ENCODE results near the gene ADAMTS19. TPM values are rescaled to one million over a fixed set of nuclear protein-coding genes. Genes with fewer than 3 reads are reported as not detected.

Gene ADAMTS19
- total and polyA plus RNA-seq, 11 donors: 0.16 to 1.2 (median 0.53) TPM; not detected in 3

DNA sequence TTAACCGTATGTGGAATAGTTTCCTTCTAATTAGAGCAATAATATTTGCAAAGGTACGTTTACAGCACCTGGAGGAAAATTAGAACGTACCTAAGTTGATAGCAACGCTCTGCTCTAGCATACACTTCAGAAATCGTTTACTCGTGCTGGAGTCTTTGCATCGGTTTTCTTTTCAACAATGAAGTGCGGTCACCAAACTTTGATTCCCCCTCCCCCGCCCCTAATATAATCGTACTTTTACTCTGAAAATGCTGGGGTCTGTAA is 506 bp downstream of the ADAMTS19 start:
- Histone ChIP-seq H3K9me3 (no peaks in the 10 kb centered on the region), H3K4me3 (peak overlapping the region; percentile 34 to 63 (median 54)), H3K4me1 (peaks cover 0 to 22% (median 0%) of the 10 kb centered on the region in 12 donors), H3K36me3 (no peaks in the 10 kb centered on the region), H3K27ac (no peak overlapping the region), H3K27me3 (peaks cover 5 to 42% (median 13%) of the 10 kb centered on the region in 9 donors)
- WGBS, 4 donors: 0 to 1% (median 0%) methylated on average over 10 of the region's 10 CpGs
- intact Hi-C loops (cut with DNase I): loop anchor here in 1 of 10 donors (10.0 kb wide), 1 partner anchor 304 kb away; no protein-coding TSS in a partner anchor
- TF ChIP-seq POLR2A (IDR thresholded peaks at IDR 0.05): no peak
- TF ChIP-seq, protein P1, sequence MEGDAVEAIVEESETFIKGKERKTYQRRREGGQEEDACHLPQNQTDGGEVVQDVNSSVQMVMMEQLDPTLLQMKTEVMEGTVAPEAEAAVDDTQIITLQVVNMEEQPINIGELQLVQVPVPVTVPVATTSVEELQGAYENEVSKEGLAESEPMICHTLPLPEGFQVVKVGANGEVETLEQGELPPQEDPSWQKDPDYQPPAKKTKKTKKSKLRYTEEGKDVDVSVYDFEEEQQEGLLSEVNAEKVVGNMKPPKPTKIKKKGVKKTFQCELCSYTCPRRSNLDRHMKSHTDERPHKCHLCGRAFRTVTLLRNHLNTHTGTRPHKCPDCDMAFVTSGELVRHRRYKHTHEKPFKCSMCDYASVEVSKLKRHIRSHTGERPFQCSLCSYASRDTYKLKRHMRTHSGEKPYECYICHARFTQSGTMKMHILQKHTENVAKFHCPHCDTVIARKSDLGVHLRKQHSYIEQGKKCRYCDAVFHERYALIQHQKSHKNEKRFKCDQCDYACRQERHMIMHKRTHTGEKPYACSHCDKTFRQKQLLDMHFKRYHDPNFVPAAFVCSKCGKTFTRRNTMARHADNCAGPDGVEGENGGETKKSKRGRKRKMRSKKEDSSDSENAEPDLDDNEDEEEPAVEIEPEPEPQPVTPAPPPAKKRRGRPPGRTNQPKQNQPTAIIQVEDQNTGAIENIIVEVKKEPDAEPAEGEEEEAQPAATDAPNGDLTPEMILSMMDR (IDR thresholded peaks at IDR 0.05): no peak
- ATAC-seq: no peak
- DNase-seq: no peak

DNA sequence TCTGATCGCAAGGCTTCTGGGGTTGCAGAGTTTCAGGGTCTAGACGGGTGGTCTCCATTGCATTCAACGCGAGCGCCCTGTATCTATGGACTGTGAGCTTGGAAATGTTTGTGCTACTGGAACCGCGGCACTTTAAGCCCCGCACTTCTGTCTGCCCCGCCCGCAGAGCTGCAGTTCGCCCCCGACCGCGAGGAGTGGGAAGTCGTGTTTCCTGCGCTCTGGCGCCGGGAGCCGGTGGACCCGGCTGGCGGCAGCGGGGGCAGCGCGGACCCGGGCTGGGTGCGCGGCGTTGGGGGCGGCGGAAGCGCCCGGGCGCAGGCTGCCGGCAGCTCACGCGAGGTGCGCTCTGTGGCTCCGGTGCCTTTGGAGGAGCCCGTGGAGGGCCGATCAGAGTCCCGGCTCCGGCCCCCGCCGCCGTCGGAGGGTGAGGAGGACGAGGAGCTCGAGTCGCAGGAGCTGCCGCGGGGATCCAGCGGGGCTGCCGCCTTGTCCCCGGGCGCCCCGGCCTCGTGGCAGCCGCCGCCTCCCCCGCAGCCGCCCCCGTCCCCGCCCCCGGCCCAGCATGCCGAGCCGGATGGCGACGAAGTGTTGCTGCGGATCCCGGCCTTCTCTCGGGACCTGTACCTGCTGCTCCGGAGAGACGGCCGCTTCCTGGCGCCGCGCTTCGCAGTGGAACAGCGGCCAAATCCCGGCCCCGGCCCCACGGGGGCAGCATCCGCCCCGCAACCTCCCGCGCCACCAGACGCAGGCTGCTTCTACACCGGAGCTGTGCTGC is 1.0 kb downstream of the ADAMTS19 start:
- H3K9me3 ChIP-seq: no peaks in the 10 kb centered on the region
- peak overlapping the region in 3 of 12 donors; percentile 22 to 41 (median 39) for H3K27ac ChIP-seq
- WGBS, 4 donors: 1 to 7% (median 3%) methylated on average over 12 to 88 of the region's 88 CpGs
- H3K4me1 ChIP-seq: peaks cover 0 to 22% (median 0%) of the 10 kb centered on the region in 12 donors
- peaks cover 5 to 45% (median 13%) of the 10 kb centered on the region in 9 donors for H3K27me3 ChIP-seq
- H3K4me3 ChIP-seq: peak overlapping the region; percentile 34 to 63 (median 54)
- no peaks in the 10 kb centered on the region for H3K36me3 ChIP-seq
- TF ChIP-seq, protein P1 (IDR thresholded peaks at IDR 0.05): peak in 7 of 12 donors; percentile 15 to 43 (median 24)
- no peak for TF ChIP-seq POLR2A (IDR thresholded peaks at IDR 0.05)
- ATAC-seq (peak in 3 of 4 donors; percentile 58 to 67 (median 66)), DNase-seq (peak; percentile 13 to 69 (median 38))
- intact Hi-C loops (cut with DNase I): loop anchor here in 1 of 10 donors (10.0 kb wide), 1 partner anchor 304 kb away; no protein-coding TSS in a partner anchor

DNA sequence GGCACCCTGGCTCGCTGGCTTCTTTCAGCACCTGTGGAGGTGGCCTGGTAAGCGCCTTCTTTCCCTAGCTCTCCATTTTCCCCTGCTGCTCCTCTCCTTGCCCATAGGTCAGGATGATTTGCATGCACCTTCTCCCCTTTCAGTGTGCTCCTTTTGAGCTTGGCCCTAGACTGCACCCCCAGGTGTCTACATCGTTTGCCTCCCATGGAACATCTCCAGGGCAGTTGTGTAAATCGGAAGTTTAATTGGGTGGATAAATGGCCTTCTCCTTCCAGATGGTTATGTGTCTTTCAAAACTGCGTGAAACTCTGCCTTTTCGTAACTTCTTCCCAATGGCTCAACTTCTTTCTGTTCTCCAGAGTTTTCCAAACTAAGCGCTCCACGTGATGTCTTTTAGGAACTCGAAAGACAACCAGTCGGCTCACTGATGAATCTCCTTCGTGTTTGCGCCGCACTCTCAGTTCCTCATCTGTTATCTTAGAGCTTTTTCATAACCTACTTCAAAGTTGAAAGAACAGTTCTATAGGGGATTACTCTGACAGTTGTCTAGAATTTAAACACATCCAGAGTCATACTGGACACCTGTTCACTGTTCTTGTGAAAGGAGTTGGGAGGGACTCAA is 1.7 kb downstream of the ADAMTS19 start:
- H3K9me3 ChIP-seq: no peaks in the 10 kb centered on the region
- H3K36me3 ChIP-seq: no peaks in the 10 kb centered on the region
- ATAC-seq (no peak), DNase-seq (no peak)
- H3K27ac ChIP-seq: peak overlapping the region in 2 of 12 donors; percentile 39 to 41
- peaks cover 5 to 48% (median 13%) of the 10 kb centered on the region in 9 donors for H3K27me3 ChIP-seq
- H3K4me1 ChIP-seq: peaks cover 0 to 22% (median 0%) of the 10 kb centered on the region in 12 donors
- intact Hi-C loops (cut with DNase I): loop anchor here in 1 of 10 donors (10.0 kb wide), 1 partner anchor 303 kb away; no protein-coding TSS in a partner anchor
- 45 to 60% (median 50%) methylated on average over 13 of the region's 13 CpGs for WGBS, 4 donors
- peak overlapping the region; percentile 34 to 63 (median 54) for H3K4me3 ChIP-seq
- no peak for TF ChIP-seq POLR2A (IDR thresholded peaks at IDR 0.05)
- TF ChIP-seq, protein P1 (IDR thresholded peaks at IDR 0.05): no peak

DNA sequence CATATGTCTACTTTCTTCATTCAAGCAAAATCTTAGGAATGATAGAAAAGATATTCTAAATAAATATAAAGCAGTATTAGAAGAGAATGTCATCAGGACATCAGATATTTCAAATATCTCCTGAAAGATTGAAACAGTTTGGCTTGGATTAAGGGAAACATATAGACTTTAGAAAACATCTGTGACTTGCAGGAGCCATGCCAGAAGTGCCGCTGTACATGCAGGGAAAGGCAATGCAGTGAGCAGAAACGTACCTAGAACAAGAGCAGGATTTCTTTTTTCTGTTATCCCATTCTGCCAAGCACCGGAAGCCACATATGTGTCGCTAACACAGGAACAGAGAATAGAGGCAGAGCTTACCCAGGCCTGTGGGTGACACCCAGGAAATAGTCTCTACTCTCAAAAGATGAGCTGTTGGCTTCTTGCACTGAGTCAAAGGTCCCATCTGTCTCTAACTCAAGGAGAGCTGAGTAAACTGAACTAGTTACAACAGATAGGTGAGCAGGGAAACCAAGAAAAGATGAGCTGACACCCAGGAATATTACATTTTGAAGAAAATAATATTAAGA is 5.8 kb downstream of the ADAMTS19 start:
- Histone ChIP-seq H3K4me3 (no peak overlapping the region), H3K27me3 (peaks cover 0 to 26% (median 9%) of the 10 kb centered on the region in 9 donors), H3K4me1 (peaks cover 0 to 8% (median 0%) of the 10 kb centered on the region in 12 donors), H3K9me3 (no peaks in the 10 kb centered on the region), H3K27ac (no peak overlapping the region), H3K36me3 (no peaks in the 10 kb centered on the region)
- WGBS, 4 donors: 71 to 82% (median 74%) methylated on average over 4 of the region's 4 CpGs
- intact Hi-C loops (cut with DNase I): loop anchor here in 1 of 10 donors (10.0 kb wide), 1 partner anchor 299 kb away; no protein-coding TSS in a partner anchor
- no peak for TF ChIP-seq POLR2A (IDR thresholded peaks at IDR 0.05)
- TF ChIP-seq, protein P1 (IDR thresholded peaks at IDR 0.05): no peak
- no peak for ATAC-seq
- DNase-seq: no peak

Measured in heart left ventricle (tissue), 16 donors.